GM18505 (cell line): ENCODE measurements around the gene VPS26B.
"Not testable (repeated sequence)": the region's sequence is repeated elsewhere in the genome, so short reads cannot be mapped to it uniquely, and the experiment has no call there.

ENCODE experiments used
- ATAC-seq: cut with Tn5 transposase; IDR thresholded peaks from one replicate; pipeline ENCODE4 v1.9.1; 2021; ENCODE audit not compliant: unreplicated experiment
- POLR2A ChIP-seq: IDR thresholded peaks from 4 replicates; pipeline ENCODE4 v1.6.1; 2011; ENCODE audit warnings: borderline replicate concordance; ENCODE audit not compliant: insufficient read depth, insufficient read length; ENCODE audit errors: extremely low read depth

VPS26B gene

GRCh38 chr11:134223836-134224709 is at the start of gene VPS26B, which contains the start of gene NCAPD3:
Gene VPS26B (plus strand): TSS chr11:134224671. CDS start chr11:134225123, 452 bp downstream.
Gene NCAPD3 (minus strand): TSS chr11:134223967. CDS start chr11:134223926, 41 bp downstream.
- ATAC-seq = peak; percentile 71
- peak; percentile 92 for TF ChIP-seq POLR2A

GRCh38 chr11:134176284-134176683 is 48.2 kb upstream of the VPS26B start:
- ATAC-seq = no peak
- TF ChIP-seq POLR2A = no peak

GRCh38 chr11:134178032-134178674 is 46.3 kb upstream of the VPS26B start:
- no peak for TF ChIP-seq POLR2A
- no peak for ATAC-seq

- ATAC-seq = no peak
- no peak for TF ChIP-seq POLR2A
These were observed 42.8 kb upstream of the VPS26B start for GRCh38 chr11:134181707-134182106.

- not testable (repeated sequence) for ATAC-seq
These were observed 36.4 kb upstream of the VPS26B start for GRCh38 chr11:134188092-134188491.

GRCh38 chr11:134196756-134197155 is 27.7 kb upstream of the VPS26B start:
- ATAC-seq = no peak

GRCh38 chr11:134199531-134199930 is 24.9 kb upstream of the VPS26B start:
- no peak for ATAC-seq
- no peak for TF ChIP-seq POLR2A

More at GRCh38 chr11:134196756-134197155, 27.7 kb upstream of the VPS26B start:
- no peak for TF ChIP-seq POLR2A

- no peak for TF ChIP-seq POLR2A
- no peak for ATAC-seq
These were observed 23.8 kb upstream of the VPS26B start for GRCh38 chr11:134200688-134201087.

GRCh38 chr11:134202661-134203060 is 21.8 kb upstream of the VPS26B start:
- ATAC-seq = no peak
- no peak for TF ChIP-seq POLR2A

GRCh38 chr11:134205729-134206128 is 18.7 kb upstream of the VPS26B start:
- TF ChIP-seq POLR2A = no peak

GRCh38 chr11:134206185-134206584 is 18.3 kb upstream of the VPS26B start:
- TF ChIP-seq POLR2A = no peak
- no peak for ATAC-seq

More at GRCh38 chr11:134205729-134206128, 18.7 kb upstream of the VPS26B start:
- no peak for ATAC-seq

GRCh38 chr11:134207538-134208239 is 16.8 kb upstream of the VPS26B start:
- TF ChIP-seq POLR2A = no peak
- ATAC-seq = no peak

- ATAC-seq = no peak
- no peak for TF ChIP-seq POLR2A
These were observed 8.6 kb upstream of the VPS26B start for GRCh38 chr11:134215836-134216235.
